ENCODE results near the gene GALP.

DNA sequence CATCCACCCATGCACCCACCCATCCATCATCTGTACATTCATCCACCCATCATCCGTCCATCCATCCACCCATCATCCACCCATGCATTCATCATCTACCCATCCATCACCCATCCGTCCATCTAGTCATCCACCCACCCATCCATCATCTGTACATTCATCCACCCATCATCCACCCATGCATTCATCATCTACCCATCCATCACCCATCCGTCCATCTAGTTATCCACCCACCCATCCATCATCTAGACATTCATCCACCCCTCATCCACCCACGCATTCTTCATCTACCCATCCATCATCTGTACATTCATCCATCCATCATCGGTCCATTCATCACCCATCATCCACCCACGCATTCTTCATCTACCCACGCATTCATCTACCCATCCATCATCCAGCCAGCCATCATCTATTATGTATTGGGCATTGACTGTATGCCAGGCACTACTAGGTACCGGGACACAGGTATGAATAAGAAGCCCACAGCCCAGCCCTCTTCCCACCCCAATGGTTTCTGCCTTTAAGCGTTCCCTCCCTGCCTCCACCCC lies 16.7 kb upstream of the GALP start:
- TF ChIP-seq, protein P1, sequence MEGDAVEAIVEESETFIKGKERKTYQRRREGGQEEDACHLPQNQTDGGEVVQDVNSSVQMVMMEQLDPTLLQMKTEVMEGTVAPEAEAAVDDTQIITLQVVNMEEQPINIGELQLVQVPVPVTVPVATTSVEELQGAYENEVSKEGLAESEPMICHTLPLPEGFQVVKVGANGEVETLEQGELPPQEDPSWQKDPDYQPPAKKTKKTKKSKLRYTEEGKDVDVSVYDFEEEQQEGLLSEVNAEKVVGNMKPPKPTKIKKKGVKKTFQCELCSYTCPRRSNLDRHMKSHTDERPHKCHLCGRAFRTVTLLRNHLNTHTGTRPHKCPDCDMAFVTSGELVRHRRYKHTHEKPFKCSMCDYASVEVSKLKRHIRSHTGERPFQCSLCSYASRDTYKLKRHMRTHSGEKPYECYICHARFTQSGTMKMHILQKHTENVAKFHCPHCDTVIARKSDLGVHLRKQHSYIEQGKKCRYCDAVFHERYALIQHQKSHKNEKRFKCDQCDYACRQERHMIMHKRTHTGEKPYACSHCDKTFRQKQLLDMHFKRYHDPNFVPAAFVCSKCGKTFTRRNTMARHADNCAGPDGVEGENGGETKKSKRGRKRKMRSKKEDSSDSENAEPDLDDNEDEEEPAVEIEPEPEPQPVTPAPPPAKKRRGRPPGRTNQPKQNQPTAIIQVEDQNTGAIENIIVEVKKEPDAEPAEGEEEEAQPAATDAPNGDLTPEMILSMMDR (IDR thresholded peaks at IDR 0.05; ENCODE audit: insufficient read depth, low read depth, low read length): no peak
- no peak for TF ChIP-seq EZH2 (IDR thresholded peaks at IDR 0.05; ENCODE audit: insufficient read depth, low read length)
